Osteocyte (in vitro differentiated cells): ENCODE data around the gene AKIP1. TPM values are rescaled to one million over a fixed set of nuclear protein-coding genes. Genes with fewer than 3 reads are reported as not detected.
"Not testable (repeated sequence)": the region's sequence is repeated elsewhere in the genome, so short reads cannot be mapped to it uniquely, and the experiment has no call there.

Source experiments
- DNase-seq: peaks from one replicate; pipeline ENCODE4 v3.0.0; 2021; ENCODE audit warnings: mixed read lengths; ENCODE audit not compliant: unreplicated experiment; ENCODE audit errors: extremely low spot score
- H3K27ac Mint-ChIP-seq: one replicate; pipeline ENCODE4 v1.8.0; 2021; ENCODE audit warnings: mild to moderate bottlenecking, mixed read lengths; ENCODE audit not compliant: unreplicated experiment
- H3K27me3 Mint-ChIP-seq: one replicate; pipeline ENCODE4 v1.8.0; 2021; ENCODE audit warnings: mixed read lengths; ENCODE audit not compliant: unreplicated experiment
- H3K36me3 Mint-ChIP-seq: one replicate; pipeline ENCODE4 v1.8.0; 2021; ENCODE audit warnings: mixed read lengths; ENCODE audit not compliant: unreplicated experiment
- H3K4me1 Mint-ChIP-seq: one replicate; pipeline ENCODE4 v1.8.0; 2021; ENCODE audit warnings: mixed read lengths; ENCODE audit not compliant: unreplicated experiment
- H3K4me3 Mint-ChIP-seq: one replicate; pipeline ENCODE4 v1.8.0; 2021; ENCODE audit warnings: mild to moderate bottlenecking, moderate library complexity, mixed read lengths; ENCODE audit not compliant: unreplicated experiment
- H3K9me3 Mint-ChIP-seq: one replicate; pipeline ENCODE4 v1.8.0; 2021; ENCODE audit warnings: mixed read lengths; ENCODE audit not compliant: unreplicated experiment
- total RNA-seq: library from RNA; stranded (reverse); gene quantifications from 2 replicates; pipeline ENCODE4 v1.2.1, GENCODE V29; 2021
- TF ChIP-seq, protein P1 (sequence below): fragments of 200-600 bp; sonication (generic); IDR thresholded peaks from 2 replicates; pipeline ENCODE4 v1.5.0; 2021; ENCODE audit warnings: antibody characterized with exemption, mild to moderate bottlenecking, moderate library complexity

The AKIP1 gene
- total RNA-seq, 1 donor from 2014 or later = 32.6 TPM

DNA sequence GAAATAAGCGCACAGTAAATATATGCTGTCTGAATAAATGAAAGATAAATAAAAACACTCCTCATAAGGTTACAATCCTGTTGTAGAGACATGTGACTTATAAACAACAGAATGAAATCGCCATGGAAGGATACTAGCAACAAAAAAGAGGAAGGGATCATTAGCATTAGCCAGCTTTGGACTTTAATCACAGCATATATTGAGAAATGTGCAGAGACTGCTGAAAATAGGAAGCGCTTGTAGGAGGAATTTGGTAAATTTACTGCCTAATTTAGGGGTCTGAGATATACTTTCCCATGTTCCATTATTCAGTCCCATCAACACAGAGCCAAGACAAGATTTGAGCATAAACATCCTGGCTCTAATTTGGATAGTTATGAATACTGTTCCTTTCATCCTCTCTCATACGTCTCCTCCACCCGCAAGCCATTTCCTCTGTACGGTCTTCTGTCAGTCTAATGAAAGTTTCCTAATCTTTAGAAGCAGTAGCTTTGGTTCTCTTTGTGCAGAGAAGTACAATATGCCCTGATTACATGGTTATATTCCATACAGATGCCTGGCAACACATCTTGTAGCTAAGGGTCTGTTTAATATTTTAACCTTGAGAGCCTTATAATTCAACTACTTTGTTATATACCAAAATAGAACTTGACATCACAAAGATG, 37.1 kb upstream of the AKIP1 start:
- H3K4me1 Mint-ChIP-seq = peaks cover 32% of the 10 kb centered on the region
- no peak overlapping the region for H3K4me3 Mint-ChIP-seq
- no peak for DNase-seq
- H3K36me3 Mint-ChIP-seq = no peaks in the 10 kb centered on the region
- no peaks in the 10 kb centered on the region for H3K9me3 Mint-ChIP-seq
- H3K27ac Mint-ChIP-seq = no peak overlapping the region
- no peaks in the 10 kb centered on the region for H3K27me3 Mint-ChIP-seq
- TF ChIP-seq, protein P1, sequence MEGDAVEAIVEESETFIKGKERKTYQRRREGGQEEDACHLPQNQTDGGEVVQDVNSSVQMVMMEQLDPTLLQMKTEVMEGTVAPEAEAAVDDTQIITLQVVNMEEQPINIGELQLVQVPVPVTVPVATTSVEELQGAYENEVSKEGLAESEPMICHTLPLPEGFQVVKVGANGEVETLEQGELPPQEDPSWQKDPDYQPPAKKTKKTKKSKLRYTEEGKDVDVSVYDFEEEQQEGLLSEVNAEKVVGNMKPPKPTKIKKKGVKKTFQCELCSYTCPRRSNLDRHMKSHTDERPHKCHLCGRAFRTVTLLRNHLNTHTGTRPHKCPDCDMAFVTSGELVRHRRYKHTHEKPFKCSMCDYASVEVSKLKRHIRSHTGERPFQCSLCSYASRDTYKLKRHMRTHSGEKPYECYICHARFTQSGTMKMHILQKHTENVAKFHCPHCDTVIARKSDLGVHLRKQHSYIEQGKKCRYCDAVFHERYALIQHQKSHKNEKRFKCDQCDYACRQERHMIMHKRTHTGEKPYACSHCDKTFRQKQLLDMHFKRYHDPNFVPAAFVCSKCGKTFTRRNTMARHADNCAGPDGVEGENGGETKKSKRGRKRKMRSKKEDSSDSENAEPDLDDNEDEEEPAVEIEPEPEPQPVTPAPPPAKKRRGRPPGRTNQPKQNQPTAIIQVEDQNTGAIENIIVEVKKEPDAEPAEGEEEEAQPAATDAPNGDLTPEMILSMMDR = no peak

DNA sequence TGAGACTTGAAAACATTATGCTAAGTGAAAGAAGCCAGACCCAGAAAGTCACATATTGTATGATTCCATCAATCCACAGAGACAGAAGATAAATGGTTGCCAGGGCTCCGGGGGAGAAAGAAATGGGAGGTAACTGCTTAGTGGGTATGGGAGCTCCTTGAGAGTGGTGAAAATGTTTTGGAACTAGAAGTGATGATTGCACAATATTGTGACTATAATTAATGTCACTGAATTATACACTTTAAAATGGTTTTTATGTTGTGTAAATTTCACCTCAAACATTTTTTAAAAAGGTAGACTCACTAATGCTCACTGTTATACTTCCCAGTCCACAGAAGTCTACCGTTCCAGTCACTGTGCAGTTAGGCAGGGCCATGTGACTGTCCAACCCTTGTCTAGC, 32.2 kb upstream of the AKIP1 start:
- Mint-ChIP-seq H3K4me1 (peaks cover 3% of the 10 kb centered on the region), H3K27me3 (no peaks in the 10 kb centered on the region), H3K4me3 (no peak overlapping the region), H3K36me3 (no peaks in the 10 kb centered on the region), H3K9me3 (no peaks in the 10 kb centered on the region), H3K27ac (no peak overlapping the region)
- TF ChIP-seq, protein P1 = no peak
- DNase-seq = no peak

DNA sequence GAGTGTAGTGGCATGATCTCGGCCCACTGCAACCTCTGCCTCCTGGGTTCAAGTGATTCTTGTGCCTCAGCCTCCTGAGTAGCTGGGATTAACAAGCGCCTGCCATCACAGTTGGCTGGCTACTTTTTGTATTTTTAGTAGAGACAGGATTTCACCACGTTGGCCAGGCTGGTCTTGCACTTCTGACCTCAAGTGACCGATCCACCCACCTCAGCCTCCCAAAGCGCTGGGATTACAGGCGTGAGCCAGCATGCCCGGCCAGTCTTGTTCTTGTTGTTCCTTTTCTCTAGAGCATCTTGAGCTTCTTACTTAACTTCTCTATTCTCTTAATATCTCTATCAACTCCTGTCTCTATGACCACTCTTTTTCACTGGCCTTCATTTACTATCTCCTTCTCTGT, 29.4 kb upstream of the AKIP1 start:
- not testable (repeated sequence) for H3K4me1 Mint-ChIP-seq, H3K9me3 Mint-ChIP-seq, DNase-seq, H3K27ac Mint-ChIP-seq, H3K36me3 Mint-ChIP-seq, H3K27me3 Mint-ChIP-seq, H3K4me3 Mint-ChIP-seq

GRCh38 chr11:8886322-8886721, 24.7 kb upstream of the AKIP1 start:
- Mint-ChIP-seq H3K36me3 (peaks cover 8% of the 10 kb centered on the region), H3K27me3 (no peaks in the 10 kb centered on the region), H3K4me3 (no peak overlapping the region), H3K9me3 (peaks cover 15% of the 10 kb centered on the region), H3K27ac (no peak overlapping the region), H3K4me1 (peaks cover 9% of the 10 kb centered on the region)
- TF ChIP-seq, protein P1 = no peak
- DNase-seq = no peak

DNA sequence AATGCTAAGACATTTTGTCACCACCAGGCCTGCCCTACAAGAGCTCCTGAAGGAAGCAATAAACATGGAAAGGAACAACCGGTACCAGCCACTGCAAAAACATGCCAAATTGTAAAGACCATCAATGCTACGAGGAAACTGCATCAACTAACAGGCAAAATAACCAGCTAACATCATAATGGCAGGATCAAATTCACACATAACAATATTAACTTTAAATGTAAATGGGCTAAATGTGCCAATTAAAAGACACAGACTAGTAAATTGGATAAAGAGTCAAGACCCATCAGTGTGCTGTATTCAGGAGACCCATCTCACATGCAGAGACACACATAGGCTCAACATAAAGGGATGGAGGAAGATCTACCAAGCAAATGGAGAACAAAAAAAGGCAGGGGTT, 19.8 kb upstream of the AKIP1 start:
- H3K36me3 Mint-ChIP-seq = peaks cover 13% of the 10 kb centered on the region
- not testable (repeated sequence) for DNase-seq, H3K27ac Mint-ChIP-seq

DNA sequence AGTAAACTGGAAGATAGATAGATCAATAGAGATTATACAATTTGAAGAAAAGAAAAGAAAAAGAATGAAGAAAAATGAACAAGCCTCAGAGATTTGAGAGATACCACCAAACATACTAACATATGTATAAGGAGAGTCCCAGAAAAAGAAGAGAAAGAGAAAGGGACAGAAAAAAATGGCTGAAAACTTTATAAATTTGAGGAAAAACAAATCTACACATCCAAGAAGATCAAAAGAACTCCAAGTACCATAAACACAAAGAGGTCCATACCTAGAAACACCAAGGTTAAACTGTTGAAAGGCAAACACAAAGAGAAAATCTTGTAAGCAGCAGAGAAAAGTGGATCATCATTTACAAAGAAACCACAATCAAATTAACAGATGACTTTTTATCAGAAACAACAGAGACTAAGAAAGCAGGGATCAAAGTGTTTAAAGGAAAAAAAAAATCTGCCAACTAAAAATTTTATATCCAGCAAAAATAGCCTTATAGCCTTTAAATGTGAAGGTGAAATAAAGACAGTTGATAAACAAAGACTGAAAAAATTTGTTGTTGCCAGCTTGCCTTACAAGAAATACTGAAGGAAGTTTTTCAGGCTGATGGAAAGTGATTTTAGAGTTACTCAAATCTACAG, 11.8 kb upstream of the AKIP1 start:
- TF ChIP-seq, protein P1 = no peak
- Mint-ChIP-seq H3K9me3 (peaks cover 25% of the 10 kb centered on the region), H3K27ac (no peak overlapping the region), H3K4me1 (peaks cover 5% of the 10 kb centered on the region), H3K36me3 (peaks cover 12% of the 10 kb centered on the region), H3K4me3 (no peak overlapping the region), H3K27me3 (no peaks in the 10 kb centered on the region)
- DNase-seq = no peak

More for the DNA sequence above, 19.8 kb upstream of the AKIP1 start:
- H3K4me3 Mint-ChIP-seq, H3K27me3 Mint-ChIP-seq, H3K4me1 Mint-ChIP-seq: not testable (repeated sequence)
- H3K9me3 Mint-ChIP-seq = peaks cover 21% of the 10 kb centered on the region
